Measurements from ENCODE around the gene EXO1. TPM values are rescaled to one million over a fixed set of nuclear protein-coding genes. Genes with fewer than 3 reads are reported as not detected.

EXO1 gene
- total RNA-seq, 2 experiments from 2014 or later, result 46.3 to 51.6 TPM

GRCh38 chr1:241870746-241871430 lies 22.9 kb downstream of the EXO1 start:
- no peak for DNase-seq
- Mint-ChIP-seq H3K27me3 (no peaks in the 10 kb centered on the region), H3K4me1 (no peaks in the 10 kb centered on the region), H3K36me3 (peaks cover 44% of the 10 kb centered on the region), H3K27ac (no peak overlapping the region), H3K9me3 (ENCODE audit: low read depth) (no peaks in the 10 kb centered on the region), H3K4me3 (no peak overlapping the region)
- CTCF ChIA-PET, result no interaction called here
- ATAC-seq, result no peak

- Mint-ChIP-seq H3K4me1 (peaks cover 5% of the 10 kb centered on the region), H3K36me3 (peaks cover 42% of the 10 kb centered on the region), H3K27me3 (no peaks in the 10 kb centered on the region), H3K4me3 (no peak overlapping the region), H3K9me3 (ENCODE audit: low read depth) (no peaks in the 10 kb centered on the region), H3K27ac (no peak overlapping the region)
- DNase-seq (no peak), ATAC-seq (no peak)
- CTCF ChIA-PET, result interaction anchor here (1.0 kb wide), 1 partner anchor 271 kb away, joined by 4 read pairs; no protein-coding TSS in a partner anchor
These were observed 33.4 kb downstream of the EXO1 start for GRCh38 chr1:241881440-241881839.

- DNase-seq (no peak), ATAC-seq (no peak)
- CTCF ChIA-PET, result no interaction called here
- no peak overlapping the region for H3K27ac Mint-ChIP-seq
- H3K36me3 Mint-ChIP-seq, result peaks cover 48% of the 10 kb centered on the region
- no peaks in the 10 kb centered on the region for H3K27me3 Mint-ChIP-seq
- no peaks in the 10 kb centered on the region for H3K9me3 Mint-ChIP-seq (ENCODE audit: low read depth)
- H3K4me3 Mint-ChIP-seq, result no peak overlapping the region
- peaks cover 5% of the 10 kb centered on the region for H3K4me1 Mint-ChIP-seq
These were observed 35.2 kb downstream of the EXO1 start for GRCh38 chr1:241883159-241883558.

GRCh38 chr1:241888232-241888631 lies 40.2 kb downstream of the EXO1 start:
- no peaks in the 10 kb centered on the region for H3K9me3 Mint-ChIP-seq (ENCODE audit: low read depth)
- H3K36me3 Mint-ChIP-seq, result peaks cover 39% of the 10 kb centered on the region
- CTCF ChIA-PET, result no interaction called here
- DNase-seq (no peak), ATAC-seq (no peak)
- no peaks in the 10 kb centered on the region for H3K27me3 Mint-ChIP-seq
- no peak overlapping the region for H3K27ac Mint-ChIP-seq
- H3K4me3 Mint-ChIP-seq, result no peak overlapping the region
- H3K4me1 Mint-ChIP-seq, result peaks cover 2% of the 10 kb centered on the region

GRCh38 chr1:241891296-241891695 lies 43.3 kb downstream of the EXO1 start:
- DNase-seq, result no peak
- CTCF ChIA-PET, result no interaction called here
- no peak overlapping the region for H3K27ac Mint-ChIP-seq

GRCh38 chr1:241894016-241894415 lies 46.0 kb downstream of the EXO1 start:
- DNase-seq (no peak), ATAC-seq (no peak)
- peaks cover 17% of the 10 kb centered on the region for H3K36me3 Mint-ChIP-seq
- H3K4me3 Mint-ChIP-seq, result no peak overlapping the region
- CTCF ChIA-PET, result interaction anchor here (2.6 kb wide), 1 partner anchor 104 kb away, joined by 11 read pairs; the partner anchor contains the start of gene MAP1LC3C
- H3K9me3 Mint-ChIP-seq (ENCODE audit: low read depth), result no peaks in the 10 kb centered on the region
- no peaks in the 10 kb centered on the region for H3K27me3 Mint-ChIP-seq
- no peak overlapping the region for H3K27ac Mint-ChIP-seq
- no peaks in the 10 kb centered on the region for H3K4me1 Mint-ChIP-seq

More at GRCh38 chr1:241891296-241891695, 43.3 kb downstream of the EXO1 start:
- Mint-ChIP-seq H3K36me3 (peaks cover 29% of the 10 kb centered on the region), H3K27me3 (no peaks in the 10 kb centered on the region), H3K4me3 (no peak overlapping the region), H3K9me3 (ENCODE audit: low read depth) (no peaks in the 10 kb centered on the region), H3K4me1 (no peaks in the 10 kb centered on the region)
- no peak for ATAC-seq

- Mint-ChIP-seq H3K4me1 (no peaks in the 10 kb centered on the region), H3K9me3 (ENCODE audit: low read depth) (no peaks in the 10 kb centered on the region)
- CTCF ChIA-PET, result interaction anchor here (2.6 kb wide), 1 partner anchor 103 kb away, joined by 11 read pairs; the partner anchor contains the start of gene MAP1LC3C
These were observed 47.0 kb downstream of the EXO1 start for GRCh38 chr1:241895013-241895412.

GRCh38 chr1:241896670-241896962 lies 48.6 kb downstream of the EXO1 start:
- CTCF ChIA-PET, result interaction anchor here (0.8 to 1.1 kb wide), 7 partner anchors 12 to 358 kb away, joined by 3 to 8 read pairs (median 3); partner anchors contain the start of gene MAP1LC3C
- no peak for ATAC-seq

More at GRCh38 chr1:241895013-241895412, 47.0 kb downstream of the EXO1 start:
- H3K27ac Mint-ChIP-seq, result no peak overlapping the region
- ATAC-seq (no peak), DNase-seq (no peak)
- no peak overlapping the region for H3K4me3 Mint-ChIP-seq
- H3K27me3 Mint-ChIP-seq, result no peaks in the 10 kb centered on the region
- H3K36me3 Mint-ChIP-seq, result peaks cover 18% of the 10 kb centered on the region

GRCh38 chr1:241899210-241899609 lies 51.2 kb downstream of the EXO1 start:
- peaks cover 8% of the 10 kb centered on the region for H3K36me3 Mint-ChIP-seq
- no peak overlapping the region for H3K4me3 Mint-ChIP-seq
- H3K27me3 Mint-ChIP-seq, result no peaks in the 10 kb centered on the region
- H3K4me1 Mint-ChIP-seq, result no peaks in the 10 kb centered on the region
- H3K27ac Mint-ChIP-seq, result no peak overlapping the region
- H3K9me3 Mint-ChIP-seq (ENCODE audit: low read depth), result no peaks in the 10 kb centered on the region
- CTCF ChIA-PET, result interaction anchor here (2.2 kb wide), 1 partner anchor 100 kb away, joined by 7 read pairs; the partner anchor contains the start of gene MAP1LC3C
- ATAC-seq (no peak), DNase-seq (no peak)

More at GRCh38 chr1:241896670-241896962, 48.6 kb downstream of the EXO1 start:
- Mint-ChIP-seq H3K4me1 (no peaks in the 10 kb centered on the region), H3K9me3 (ENCODE audit: low read depth) (no peaks in the 10 kb centered on the region), H3K36me3 (peaks cover 9% of the 10 kb centered on the region), H3K27ac (no peak overlapping the region), H3K4me3 (no peak overlapping the region), H3K27me3 (no peaks in the 10 kb centered on the region)
- no peak for DNase-seq

- Mint-ChIP-seq H3K27me3 (no peaks in the 10 kb centered on the region), H3K9me3 (ENCODE audit: low read depth) (no peaks in the 10 kb centered on the region), H3K36me3 (peaks cover 8% of the 10 kb centered on the region), H3K4me3 (no peak overlapping the region), H3K4me1 (no peaks in the 10 kb centered on the region), H3K27ac (no peak overlapping the region)
- CTCF ChIA-PET, result no interaction called here
- ATAC-seq (no peak), DNase-seq (no peak)
These were observed 52.4 kb downstream of the EXO1 start for GRCh38 chr1:241900381-241900780.

- no peaks in the 10 kb centered on the region for H3K4me1 Mint-ChIP-seq
- CTCF ChIA-PET, result no interaction called here
- no peaks in the 10 kb centered on the region for H3K27me3 Mint-ChIP-seq
These were observed 54.5 kb downstream of the EXO1 start for GRCh38 chr1:241902391-241903065.

GRCh38 chr1:241916196-241916595 lies 68.2 kb downstream of the EXO1 start:
- Mint-ChIP-seq H3K4me1 (no peaks in the 10 kb centered on the region), H3K9me3 (ENCODE audit: low read depth) (no peaks in the 10 kb centered on the region), H3K36me3 (peaks cover 2% of the 10 kb centered on the region), H3K4me3 (no peak overlapping the region), H3K27me3 (no peaks in the 10 kb centered on the region), H3K27ac (no peak overlapping the region)
- DNase-seq (no peak), ATAC-seq (no peak)
- CTCF ChIA-PET, result no interaction called here

More at GRCh38 chr1:241902391-241903065, 54.5 kb downstream of the EXO1 start:
- ATAC-seq (no peak), DNase-seq (no peak)
- Mint-ChIP-seq H3K36me3 (peaks cover 8% of the 10 kb centered on the region), H3K4me3 (no peak overlapping the region), H3K27ac (no peak overlapping the region), H3K9me3 (ENCODE audit: low read depth) (no peaks in the 10 kb centered on the region)

GRCh38 chr1:241917487-241917886 lies 69.5 kb downstream of the EXO1 start:
- no peak for ATAC-seq
- no peaks in the 10 kb centered on the region for H3K9me3 Mint-ChIP-seq (ENCODE audit: low read depth)
- no peaks in the 10 kb centered on the region for H3K36me3 Mint-ChIP-seq
- CTCF ChIA-PET, result no interaction called here
- no peak for DNase-seq
- H3K27me3 Mint-ChIP-seq, result no peaks in the 10 kb centered on the region
- no peak overlapping the region for H3K27ac Mint-ChIP-seq
- no peaks in the 10 kb centered on the region for H3K4me1 Mint-ChIP-seq
- no peak overlapping the region for H3K4me3 Mint-ChIP-seq

GRCh38 chr1:241918879-241919278 lies 70.9 kb downstream of the EXO1 start:
- Mint-ChIP-seq H3K27ac (no peak overlapping the region), H3K4me3 (no peak overlapping the region), H3K4me1 (no peaks in the 10 kb centered on the region), H3K36me3 (no peaks in the 10 kb centered on the region), H3K27me3 (no peaks in the 10 kb centered on the region), H3K9me3 (ENCODE audit: low read depth) (no peaks in the 10 kb centered on the region)
- CTCF ChIA-PET, result no interaction called here
- ATAC-seq, result no peak
- DNase-seq, result no peak

All from activated CD8-positive, alpha-beta memory T cell treated with anti-CD3 and anti-CD28 coated beads, Interleukin-2, amount 10 ng/mL, durations not matched to agents 7 days and 5 days (primary cell).